Upper lobe of right lung (tissue), 1 donor: ENCODE measurements around the gene PIRT. TPM values are rescaled to one million over a fixed set of nuclear protein-coding genes. Genes with fewer than 3 reads are reported as not detected.

Experiments used
- ATAC-seq: fragments of 200-7000 bp; cut with Tn5 transposase; one replicate; pipeline ENCODE4 v1.9.1; 2020; ENCODE audit warnings: mild to moderate bottlenecking, moderate library complexity
- DNase-seq: peaks from one replicate; pipeline ENCODE4 v3.0.0-alpha.2; 2020
- H3K27ac ChIP-seq: fragments of 200-600 bp; one replicate; pipeline ENCODE4 v1.8.0; 2022
- H3K27me3 ChIP-seq: fragments of 200-600 bp; one replicate; pipeline ENCODE4 v1.8.0; 2022; ENCODE audit warnings: mild to moderate bottlenecking
- H3K36me3 ChIP-seq: fragments of 200-600 bp; one replicate; pipeline ENCODE4 v1.8.0; 2022
- H3K4me1 ChIP-seq: fragments of 200-600 bp; one replicate; pipeline ENCODE4 v1.8.0; 2022
- H3K4me3 ChIP-seq: fragments of 200-600 bp; one replicate; pipeline ENCODE4 v1.8.0; 2022; ENCODE audit warnings: mild to moderate bottlenecking
- H3K9me3 ChIP-seq: fragments of 200-600 bp; one replicate; pipeline ENCODE4 v1.8.0; 2022
- CTCF ChIP-seq: fragments of 200-600 bp; IDR thresholded peaks from one replicate; pipeline ENCODE4 v1.8.0; 2022; ENCODE audit warnings: antibody characterized with exemption
- intact Hi-C: fragments of 100-400 bp; cut with DNase I; formaldehyde crosslinking; loops from one replicate; pipeline ENCODE4 v1.11.0; 2022
- total RNA-seq: library from RNA; stranded (reverse); fragmentation: NEBNext Ultra II Directional; extraction: Animal tissue kit (Norgen Biotek cat#: 25700); gene quantifications from one replicate; pipeline ENCODE4 v1.2.1, GENCODE V29; 2021
- donor health status: DM: no; HTN: yes; CAD: no; lungs with severe emphysema.

The PIRT gene
- total RNA-seq, 1 donor from 2014 or later, result not detected

- intact Hi-C loops, result loop anchor here (10.0 kb wide), 1 partner anchor 110 kb away; the partner anchor contains the start of gene TMEM220
- peak; percentile 88 for TF ChIP-seq CTCF
- Histone ChIP-seq H3K4me1 (peaks cover 4% of the 10 kb centered on the region), H3K4me3 (peak overlapping the region; percentile 52), H3K27ac (no peak overlapping the region), H3K9me3 (no peaks in the 10 kb centered on the region), H3K27me3 (peaks cover 6% of the 10 kb centered on the region), H3K36me3 (no peaks in the 10 kb centered on the region)
- DNase-seq, result peak; percentile 84
- ATAC-seq, result peak; percentile 97
Measured at GRCh38 chr17:10844621-10845387, 6.9 kb upstream of the PIRT start.

- no peak for ATAC-seq
- H3K27ac ChIP-seq, result no peak overlapping the region
- no peaks in the 10 kb centered on the region for H3K9me3 ChIP-seq
- no peak for TF ChIP-seq CTCF
- H3K4me3 ChIP-seq, result no peak overlapping the region
- DNase-seq, result no peak
- peaks cover 4% of the 10 kb centered on the region for H3K4me1 ChIP-seq
- intact Hi-C loops, result loop anchor here (10.0 kb wide), 1 partner anchor 109 kb away; the partner anchor contains the start of gene TMEM220
- no peaks in the 10 kb centered on the region for H3K27me3 ChIP-seq
- no peaks in the 10 kb centered on the region for H3K36me3 ChIP-seq
Measured at GRCh38 chr17:10843811-10844210, 5.9 kb upstream of the PIRT start.

GRCh38 chr17:10842658-10843057 lies 4.8 kb upstream of the PIRT start:
- ATAC-seq (no peak), DNase-seq (no peak)
- Histone ChIP-seq H3K27ac (no peak overlapping the region), H3K4me1 (peaks cover 4% of the 10 kb centered on the region), H3K27me3 (no peaks in the 10 kb centered on the region), H3K36me3 (no peaks in the 10 kb centered on the region), H3K9me3 (no peaks in the 10 kb centered on the region), H3K4me3 (no peak overlapping the region)
- no peak for TF ChIP-seq CTCF
- intact Hi-C loops, result loop anchor here (10.0 kb wide), 1 partner anchor 108 kb away; the partner anchor contains the start of gene TMEM220

- Histone ChIP-seq H3K4me1 (no peaks in the 10 kb centered on the region), H3K9me3 (no peaks in the 10 kb centered on the region), H3K36me3 (no peaks in the 10 kb centered on the region), H3K27ac (no peak overlapping the region), H3K27me3 (no peaks in the 10 kb centered on the region), H3K4me3 (no peak overlapping the region)
- DNase-seq (no peak), ATAC-seq (no peak)
- intact Hi-C loops, result loop anchor here (10.0 kb wide), 1 partner anchor 194 kb away; no protein-coding TSS in a partner anchor
- no peak for TF ChIP-seq CTCF
Measured at GRCh38 chr17:10838682-10839081, 795 bp upstream of the PIRT start.

GRCh38 chr17:10836966-10837590 lies 809 bp downstream of the PIRT start:
- Histone ChIP-seq H3K27me3 (no peaks in the 10 kb centered on the region), H3K4me1 (no peaks in the 10 kb centered on the region), H3K4me3 (no peak overlapping the region), H3K27ac (no peak overlapping the region), H3K36me3 (no peaks in the 10 kb centered on the region), H3K9me3 (no peaks in the 10 kb centered on the region)
- intact Hi-C loops, result loop anchor here (10.0 kb wide), 1 partner anchor 192 kb away; no protein-coding TSS in a partner anchor
- ATAC-seq (peak; percentile 13), DNase-seq (no peak)
- TF ChIP-seq CTCF, result no peak
